GM18505 (cell line): ENCODE data around the gene AHNAK2.

ENCODE experiments used
- ATAC-seq: cut with Tn5 transposase; IDR thresholded peaks from one replicate; pipeline ENCODE4 v1.9.1; 2021; ENCODE audit not compliant: unreplicated experiment
- POLR2A ChIP-seq: IDR thresholded peaks from 4 replicates; pipeline ENCODE4 v1.6.1; 2011; ENCODE audit warnings: borderline replicate concordance; ENCODE audit not compliant: insufficient read depth, insufficient read length; ENCODE audit errors: extremely low read depth

The AHNAK2 gene

GRCh38 chr14:104940526-104941150 lies 37.5 kb downstream of the AHNAK2 start:
- ATAC-seq = no peak

DNA sequence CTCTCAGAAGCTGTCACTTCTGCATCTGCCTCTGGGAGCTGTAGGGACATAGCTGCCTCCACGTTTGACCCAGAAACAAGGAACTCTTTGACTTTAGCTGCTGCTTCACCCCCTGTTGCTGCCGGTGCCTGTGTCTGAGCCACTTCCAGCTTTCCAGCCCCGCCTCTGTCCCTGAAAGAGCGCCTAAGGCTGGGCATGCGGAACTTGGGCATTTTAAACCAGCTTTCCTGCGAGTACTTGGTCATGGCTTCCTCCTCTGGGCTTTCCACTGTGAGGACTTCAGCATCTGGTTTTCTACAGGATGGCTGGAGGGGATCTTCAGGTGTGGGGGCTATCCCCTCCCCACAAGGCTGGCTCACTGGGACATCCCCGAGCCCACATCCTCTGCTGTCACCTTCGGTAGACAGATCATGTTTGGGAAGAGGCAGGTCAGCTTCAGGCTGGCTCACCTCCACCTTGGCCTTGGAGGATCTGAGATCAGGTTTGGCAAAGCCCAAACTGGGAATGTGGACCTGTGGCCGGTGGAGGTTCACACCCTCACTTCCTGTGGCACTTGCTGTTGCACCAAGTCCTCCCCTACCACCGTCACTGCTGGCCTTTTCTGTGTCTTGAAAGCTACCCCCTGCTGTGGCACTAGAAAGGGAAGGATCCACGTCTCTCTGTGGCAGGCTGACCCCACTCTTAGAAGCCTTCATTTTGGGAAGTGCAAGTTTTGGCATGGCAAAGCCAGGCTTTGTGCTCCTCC lies 38.3 kb downstream of the AHNAK2 start:
- no peak for ATAC-seq

More at GRCh38 chr14:104940526-104941150, 37.5 kb downstream of the AHNAK2 start:
- TF ChIP-seq POLR2A = no peak

DNA sequence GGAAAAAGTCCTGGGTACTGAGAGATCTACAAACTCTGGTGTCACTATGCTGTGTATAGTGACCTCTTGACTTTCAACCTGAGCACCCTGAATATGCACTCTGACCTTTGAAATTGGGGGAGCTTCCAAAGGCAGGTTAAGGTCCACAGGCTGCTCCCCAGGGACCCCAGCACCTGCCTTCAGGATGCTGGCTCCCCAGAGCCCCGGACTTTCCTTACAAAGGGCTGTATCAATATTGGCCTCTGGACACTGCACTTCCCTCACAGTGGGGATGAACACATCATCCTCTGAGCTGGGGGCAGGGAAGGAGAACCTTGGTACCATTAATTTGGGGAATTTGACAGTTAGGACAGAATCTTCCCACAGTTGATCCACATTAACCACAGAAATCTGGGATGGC lies 39.2 kb downstream of the AHNAK2 start:
- no peak for TF ChIP-seq POLR2A
- ATAC-seq = no peak

More for the DNA sequence above, 38.3 kb downstream of the AHNAK2 start:
- no peak for TF ChIP-seq POLR2A

- no peak for ATAC-seq
These were observed 39.7 kb downstream of the AHNAK2 start for GRCh38 chr14:104938436-104938835.

DNA sequence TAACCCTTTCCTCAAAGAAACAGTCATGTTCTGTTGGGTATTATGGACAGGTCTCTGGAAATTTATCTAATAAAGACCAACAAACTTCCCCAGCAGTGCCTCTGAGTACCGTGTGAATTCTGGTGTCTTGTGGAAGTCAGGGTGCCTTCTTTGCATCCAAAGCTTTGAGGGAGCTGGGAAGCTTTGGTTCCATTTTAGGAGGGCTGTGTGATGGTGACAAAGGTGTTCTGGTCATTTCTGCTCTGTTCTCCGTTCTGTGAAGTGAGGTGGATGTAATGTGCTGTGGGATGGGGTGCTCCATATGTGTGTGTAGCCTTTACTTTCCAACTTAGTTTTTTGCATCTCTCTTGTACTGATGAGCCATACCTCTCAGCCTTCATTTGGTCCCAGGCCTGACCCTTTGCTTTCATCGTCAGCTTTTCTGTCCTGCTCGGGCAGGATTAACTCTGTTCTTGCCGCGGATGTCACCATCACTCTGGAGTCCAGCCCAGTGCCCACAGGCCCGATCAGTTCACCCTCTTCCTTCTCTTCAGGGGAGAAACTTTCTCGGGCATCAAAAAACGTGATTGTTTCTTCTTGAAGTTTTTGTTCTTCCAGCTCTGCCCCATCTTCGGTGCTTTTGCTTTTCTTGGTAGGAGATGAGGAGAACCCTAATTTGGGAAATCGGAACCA lies 40.3 kb downstream of the AHNAK2 start:
- TF ChIP-seq POLR2A = no peak

More at GRCh38 chr14:104938436-104938835, 39.7 kb downstream of the AHNAK2 start:
- TF ChIP-seq POLR2A = no peak

GRCh38 chr14:104937161-104937560 lies 41.0 kb downstream of the AHNAK2 start:
- no peak for TF ChIP-seq POLR2A
- no peak for ATAC-seq

More for the DNA sequence above, 40.3 kb downstream of the AHNAK2 start:
- no peak for ATAC-seq

GRCh38 chr14:104936361-104937155 lies 41.6 kb downstream of the AHNAK2 start:
- no peak for TF ChIP-seq POLR2A
- ATAC-seq = no peak

GRCh38 chr14:104935955-104936354 lies 42.2 kb downstream of the AHNAK2 start:
- no peak for TF ChIP-seq POLR2A
- ATAC-seq = no peak

DNA sequence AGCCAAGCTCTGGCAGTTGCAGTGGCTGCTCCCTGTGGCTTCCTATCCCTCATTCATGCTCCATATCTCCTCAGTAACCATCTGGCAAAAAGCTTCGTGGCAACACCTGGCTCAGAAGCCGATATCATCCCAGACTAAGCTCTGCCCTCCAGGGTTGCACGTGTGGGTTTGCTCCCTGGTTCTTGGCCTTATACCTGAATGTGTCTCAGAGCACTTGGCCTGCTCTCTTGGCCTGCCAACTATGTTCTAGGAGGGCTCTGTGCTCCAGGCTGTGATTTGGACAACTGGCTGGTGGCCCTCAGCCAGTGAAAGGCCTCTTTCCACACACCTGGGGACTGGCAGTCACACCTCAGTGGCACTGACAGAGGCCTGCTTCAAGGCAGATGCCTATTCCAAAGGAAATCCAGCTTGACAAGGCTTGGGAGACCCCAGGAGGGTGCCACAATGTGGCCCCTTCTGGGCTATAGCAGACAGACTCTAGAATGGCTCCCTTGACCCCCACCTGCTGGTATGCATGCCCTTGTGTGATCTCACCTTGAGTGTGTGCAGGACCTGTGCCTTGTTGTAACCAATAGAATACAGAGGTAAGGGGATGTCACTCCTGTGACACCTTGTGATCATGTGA lies 43.0 kb downstream of the AHNAK2 start:
- no peak for TF ChIP-seq POLR2A
- ATAC-seq = no peak

DNA sequence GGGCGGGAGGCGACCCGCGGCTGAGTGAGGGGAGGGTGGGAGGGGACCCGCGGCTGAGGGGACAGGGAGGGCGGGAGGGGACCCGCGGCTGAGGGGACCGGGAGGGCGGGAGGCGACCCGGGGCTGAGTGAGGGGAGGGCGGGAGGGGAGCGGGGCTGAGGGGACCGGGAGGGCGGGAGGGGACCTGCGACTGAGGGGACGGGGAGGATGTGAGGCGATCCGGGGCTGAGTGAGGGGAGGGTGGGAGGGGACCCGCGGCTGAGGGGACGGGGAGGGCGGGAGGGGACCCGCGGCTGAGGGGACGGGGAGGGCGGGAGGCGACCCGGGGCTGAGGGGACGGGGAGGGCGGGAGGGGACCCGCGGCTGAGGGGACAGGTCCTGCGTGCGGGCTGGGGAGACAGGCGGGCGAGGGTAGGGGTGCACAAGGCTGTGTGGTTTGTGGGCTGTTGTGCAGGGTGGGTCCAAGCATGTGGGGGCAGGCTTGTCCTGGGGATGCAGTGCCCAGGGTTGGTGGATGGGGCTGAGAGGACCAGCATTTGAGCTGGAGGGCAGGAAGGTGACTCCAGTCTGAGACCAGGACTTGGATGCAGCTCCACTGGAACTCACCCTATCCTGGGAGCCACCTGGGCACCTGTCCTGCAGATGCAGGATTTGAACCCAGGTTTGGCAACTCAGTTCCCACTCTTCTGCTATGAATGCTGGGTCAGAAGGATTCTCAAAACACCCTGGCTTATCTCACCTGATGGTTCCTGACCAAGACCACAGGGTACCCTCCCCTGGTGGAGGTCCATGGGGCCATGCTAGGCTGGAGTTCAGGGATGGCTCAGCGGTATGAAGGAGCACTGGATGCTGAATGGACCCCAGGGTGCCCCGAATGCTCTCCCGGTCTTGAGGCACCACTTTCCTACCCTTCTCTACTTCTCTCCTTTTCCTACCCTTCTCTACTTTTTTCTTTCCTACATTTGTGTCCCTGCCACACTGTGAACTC lies 44.1 kb downstream of the AHNAK2 start:
- no peak for ATAC-seq
- TF ChIP-seq POLR2A = no peak

DNA sequence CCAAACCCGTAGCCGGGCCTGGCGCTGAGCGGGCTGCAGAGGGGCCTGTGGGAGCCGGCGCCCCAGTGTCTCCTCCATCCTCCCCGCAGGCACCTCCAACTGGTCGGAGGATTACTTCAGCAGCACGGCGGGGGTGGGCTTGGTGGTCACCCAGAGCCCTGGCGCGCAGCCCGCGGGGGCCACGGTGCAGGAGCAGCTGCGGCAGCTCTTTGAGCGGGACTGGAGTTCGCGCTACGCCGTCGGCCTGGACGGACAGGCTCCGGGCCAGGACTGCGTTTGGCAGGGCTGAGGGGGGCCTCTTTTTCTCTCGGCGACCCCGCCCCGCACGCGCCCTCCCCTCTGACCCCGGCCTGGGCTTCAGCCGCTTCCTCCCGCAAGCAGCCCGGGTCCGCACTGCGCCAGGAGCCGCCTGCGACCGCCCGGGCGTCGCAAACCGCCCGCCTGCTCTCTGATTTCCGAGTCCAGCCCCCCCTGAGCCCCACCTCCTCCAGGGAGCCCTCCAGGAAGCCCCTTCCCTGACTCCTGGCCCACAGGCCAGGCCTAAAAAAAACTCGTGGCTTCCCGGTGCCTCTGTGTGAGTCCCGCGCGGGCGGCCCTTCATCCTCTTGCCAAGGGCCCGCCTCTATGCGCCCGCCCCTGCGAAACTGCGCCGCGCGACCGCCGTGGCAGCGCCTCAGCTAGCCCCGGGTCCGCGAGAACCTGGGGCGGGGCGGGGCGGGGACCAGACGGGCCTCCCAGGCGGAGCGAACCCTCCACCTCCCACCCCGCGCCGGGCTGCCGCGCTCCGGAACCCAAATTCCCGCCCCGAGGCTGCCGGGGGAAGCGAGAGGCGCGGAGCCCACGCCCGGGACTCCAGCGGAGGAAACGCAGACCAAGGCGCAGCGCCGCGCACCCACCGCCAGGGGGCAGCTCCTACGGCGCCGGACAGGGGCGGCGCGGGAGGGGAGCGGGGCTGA lies 45.2 kb downstream of the AHNAK2 start:
- TF ChIP-seq POLR2A = no peak
- peak; percentile 57 for ATAC-seq
